H1 (cell line): ENCODE data around the gene OSBPL3. TPM values are rescaled to one million over a fixed set of nuclear protein-coding genes. Genes with fewer than 3 reads are reported as not detected.

Source experiments
- polyA plus RNA-seq, 7 experiments: library from polyadenylated mRNA; depleted of rRNA in 3 of 7; stranded (reverse) in 5 of 7; unstranded in 2 of 7; fragments of >200 nt in 5 of 7; fragments of 200-250 nt in 2 of 7; gene quantifications; 1 replicate in 5 of 7; 2 replicates in 1 of 7; 4 replicates in 1 of 7; pipeline versions ENCODE4 v1.2.1 to v1.2.3, GENCODE V29; 2011 to 2013; ENCODE audit warnings: missing spikeins in 2 of 7, mixed read lengths in 2 of 7
- total RNA-seq: library from RNA; stranded (reverse); fragmentation: NEBNext Ultra II Directional; extraction: Animal tissue kit (Norgen Biotek cat#: 25700); gene quantifications from 2 replicates; pipeline ENCODE4 v1.2.1, GENCODE V29; 2021
- TF ChIP-seq, protein P1 (sequence below), 3 experiments: IDR thresholded peaks; 1 replicate in 2 of 3; 2 replicates in 1 of 3; pipeline versions ENCODE4 v1.5.1 to v1.6.1; 2011; ENCODE audit warnings: low read length in 3 of 3, mild to moderate bottlenecking in 3 of 3, inconsistent platforms in 2 of 3, low read depth in 1 of 3, moderate library complexity in 1 of 3; ENCODE audit not compliant: insufficient read depth in 1 of 3; ENCODE audit errors: control extremely low read depth in 1 of 3

The OSBPL3 gene
- total and polyA plus RNA-seq, 2 of the 8 experiments (the other 6 are each of a cell fraction or from before 2014, with no cell fraction given): 2.8 to 13.9 TPM

DNA sequence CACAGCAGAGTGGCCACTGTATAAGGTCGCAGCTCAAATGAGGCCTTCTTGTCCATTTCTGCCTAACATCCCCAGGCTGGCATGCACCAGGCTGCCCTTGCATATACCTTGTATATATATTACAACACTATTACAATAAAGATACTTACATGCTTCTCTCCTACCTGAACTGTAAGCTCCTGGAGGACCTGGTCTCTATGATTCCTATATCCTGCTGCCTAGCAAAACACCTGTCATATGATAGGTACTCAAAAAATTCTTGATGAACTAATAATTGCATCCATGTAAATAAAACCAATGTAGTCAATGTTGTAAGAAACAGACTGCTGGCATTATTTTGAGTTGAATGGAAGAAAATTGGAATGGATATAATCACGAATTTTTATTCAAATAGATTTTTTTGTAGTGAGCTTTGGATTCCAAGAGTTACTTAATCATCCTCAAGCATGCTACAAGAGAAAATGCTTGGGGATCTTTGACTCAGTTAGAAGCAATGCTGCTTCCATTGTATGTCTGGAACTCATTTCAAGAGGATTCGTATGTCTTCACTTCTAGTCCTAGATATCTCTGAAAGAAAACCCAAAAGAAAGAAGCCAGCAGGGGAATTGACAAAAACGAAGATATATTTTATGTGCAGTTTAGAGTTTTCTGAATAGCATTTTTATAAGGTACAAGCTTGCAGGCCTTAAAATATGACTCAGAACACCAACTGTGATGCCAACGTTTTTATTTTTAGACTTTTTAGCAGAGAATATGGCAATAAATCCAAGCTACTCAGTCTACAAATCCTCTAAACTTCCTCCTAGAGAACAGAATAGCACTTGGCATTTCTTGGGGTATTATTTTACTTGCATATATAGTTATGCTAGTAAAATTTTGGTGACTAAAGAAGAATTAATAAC is 53.1 kb downstream of the OSBPL3 start (continued):
- TF ChIP-seq, protein P1, sequence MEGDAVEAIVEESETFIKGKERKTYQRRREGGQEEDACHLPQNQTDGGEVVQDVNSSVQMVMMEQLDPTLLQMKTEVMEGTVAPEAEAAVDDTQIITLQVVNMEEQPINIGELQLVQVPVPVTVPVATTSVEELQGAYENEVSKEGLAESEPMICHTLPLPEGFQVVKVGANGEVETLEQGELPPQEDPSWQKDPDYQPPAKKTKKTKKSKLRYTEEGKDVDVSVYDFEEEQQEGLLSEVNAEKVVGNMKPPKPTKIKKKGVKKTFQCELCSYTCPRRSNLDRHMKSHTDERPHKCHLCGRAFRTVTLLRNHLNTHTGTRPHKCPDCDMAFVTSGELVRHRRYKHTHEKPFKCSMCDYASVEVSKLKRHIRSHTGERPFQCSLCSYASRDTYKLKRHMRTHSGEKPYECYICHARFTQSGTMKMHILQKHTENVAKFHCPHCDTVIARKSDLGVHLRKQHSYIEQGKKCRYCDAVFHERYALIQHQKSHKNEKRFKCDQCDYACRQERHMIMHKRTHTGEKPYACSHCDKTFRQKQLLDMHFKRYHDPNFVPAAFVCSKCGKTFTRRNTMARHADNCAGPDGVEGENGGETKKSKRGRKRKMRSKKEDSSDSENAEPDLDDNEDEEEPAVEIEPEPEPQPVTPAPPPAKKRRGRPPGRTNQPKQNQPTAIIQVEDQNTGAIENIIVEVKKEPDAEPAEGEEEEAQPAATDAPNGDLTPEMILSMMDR (IDR thresholded peaks at IDR 0.05; ENCODE audit: control extremely low read depth in 1 of 3, insufficient read depth in 1 of 3, low read depth in 1 of 3, low read length in 3 of 3): no peak
